NCI-H2081 (cell line): ENCODE results near the gene HECTD4.
"Not testable (repeated sequence)": the region's sequence is repeated elsewhere in the genome, so short reads cannot be mapped to it uniquely, and the experiment has no call there.

Experiments
- DNase-seq, 2 experiments: peaks; one replicate each; lab custom pipeline; 2025; lab: John Stamatoyannopoulos, UW

Gene HECTD4

DNA sequence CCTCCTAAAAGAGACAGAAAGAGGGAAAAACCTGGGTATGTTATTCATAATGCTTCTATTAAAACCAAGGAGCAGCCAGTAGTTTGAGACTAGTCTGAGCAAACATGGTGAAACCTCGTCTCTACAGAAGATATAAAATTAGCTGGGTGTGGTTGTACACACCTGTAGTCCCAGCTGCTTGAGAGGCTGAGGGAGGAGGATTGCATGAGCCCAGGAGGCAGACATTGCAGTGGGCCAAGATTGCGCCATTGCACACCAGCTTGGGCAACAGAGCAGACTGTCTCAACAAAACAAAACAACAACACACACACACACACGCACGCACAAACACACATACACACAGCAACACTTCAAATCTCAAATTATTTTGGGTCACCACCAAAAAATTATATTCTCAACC, 27.8 kb downstream of the HECTD4 start:
- DNase-seq, result no peak

DNA sequence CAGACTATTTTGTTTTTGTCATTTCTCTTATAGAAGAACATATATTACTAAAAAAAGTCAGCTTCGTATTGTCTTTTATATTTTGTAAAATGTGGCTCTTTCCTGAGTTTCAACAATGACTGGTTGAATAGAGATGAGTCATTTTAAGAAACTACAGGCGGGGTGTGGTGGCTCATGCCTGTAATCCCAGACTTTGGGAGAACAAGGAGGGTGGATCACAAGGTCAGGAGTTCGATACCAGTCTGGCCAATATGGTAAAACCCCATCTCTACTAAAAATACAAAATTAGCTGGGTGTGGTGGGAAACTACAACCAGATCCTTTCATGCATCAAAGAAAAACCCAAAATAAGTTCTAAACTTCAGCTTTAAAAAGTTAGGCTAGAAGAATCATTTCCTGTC, 28.8 kb downstream of the HECTD4 start:
- DNase-seq, result no peak

DNA sequence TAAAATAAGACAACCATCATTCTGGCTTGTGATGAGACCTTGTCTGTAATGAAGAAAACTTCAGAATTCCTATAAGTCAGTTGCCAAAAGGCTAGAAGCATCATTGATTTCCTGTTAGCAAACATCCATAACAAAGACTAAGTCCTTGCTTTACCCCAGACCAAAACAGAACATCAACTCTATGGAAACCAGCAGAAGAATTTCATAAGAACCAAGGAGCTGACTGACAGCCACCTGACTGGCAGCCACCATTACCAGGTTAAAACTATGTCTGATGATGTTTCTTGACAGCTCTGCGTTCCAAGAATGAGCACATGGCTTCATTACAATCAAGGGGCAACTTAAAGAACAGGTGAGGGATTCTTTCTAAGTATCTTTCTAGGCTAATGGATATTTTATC, 29.3 kb downstream of the HECTD4 start:
- no peak for DNase-seq

DNA sequence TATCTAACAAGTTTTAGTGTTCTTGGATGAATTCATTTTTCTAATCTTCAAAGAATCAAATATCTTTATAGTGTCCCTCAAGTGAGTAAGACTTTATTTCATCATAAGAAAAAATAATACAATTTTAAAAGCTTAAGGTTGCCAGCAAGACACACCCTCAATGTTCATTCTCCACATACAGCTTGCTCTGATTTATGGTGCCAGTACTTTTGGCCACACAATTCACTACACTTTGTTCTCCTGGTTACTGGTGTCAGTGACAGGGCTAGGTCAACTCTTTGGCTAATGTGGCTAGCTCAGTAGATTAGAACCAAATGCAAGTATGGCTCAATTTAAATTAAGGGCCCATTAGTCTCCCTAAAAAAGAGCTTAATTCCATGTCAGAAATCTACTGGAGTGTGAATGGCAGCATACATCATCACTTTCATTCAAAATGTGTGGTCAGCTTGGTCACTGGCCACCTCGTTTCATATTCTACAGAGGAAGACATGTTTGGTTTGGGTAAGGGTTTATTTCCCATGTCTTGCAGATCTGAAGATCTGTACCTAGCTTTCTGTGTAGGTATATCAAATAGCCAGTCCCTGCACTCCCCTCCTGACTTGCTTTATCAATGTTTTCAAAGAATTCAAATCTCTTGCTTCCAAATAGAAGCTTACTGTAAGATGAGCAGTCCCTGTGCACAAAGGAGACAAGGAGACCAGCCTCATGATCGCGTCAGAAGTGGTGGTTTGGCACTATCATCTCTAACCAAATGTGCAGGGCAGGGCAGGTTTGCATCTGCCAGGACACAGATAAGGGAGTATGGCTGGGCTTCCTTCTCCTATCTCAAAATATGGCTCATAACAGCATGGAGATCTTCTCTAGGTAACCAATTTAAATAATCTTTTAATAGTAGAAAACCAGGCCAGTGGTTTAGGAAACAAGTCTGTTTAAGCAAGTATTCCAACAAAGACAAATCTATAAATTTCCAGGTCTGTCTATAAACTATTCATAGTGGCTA, 31.3 kb downstream of the HECTD4 start:
- no peak for DNase-seq

DNA sequence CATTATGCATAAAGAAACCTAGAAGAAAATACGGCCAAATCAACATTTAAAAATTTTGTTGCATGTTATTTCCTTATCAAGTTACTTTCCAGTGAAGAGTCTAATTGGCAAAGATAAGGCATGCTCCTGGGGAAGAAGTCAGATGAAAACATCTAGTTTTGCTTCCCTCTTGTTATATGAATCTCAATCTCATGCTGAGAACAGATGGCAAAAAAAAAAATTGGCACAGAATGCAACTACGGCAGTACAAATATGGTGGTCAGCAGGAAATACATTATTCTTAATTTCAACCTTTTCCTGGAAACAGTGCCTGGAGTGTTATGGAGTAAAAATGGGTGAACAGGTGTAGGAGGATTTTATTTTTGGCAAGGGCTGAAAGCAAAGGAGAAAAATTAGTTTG, 32.8 kb downstream of the HECTD4 start:
- peak; percentile 61 to 90 for DNase-seq

DNA sequence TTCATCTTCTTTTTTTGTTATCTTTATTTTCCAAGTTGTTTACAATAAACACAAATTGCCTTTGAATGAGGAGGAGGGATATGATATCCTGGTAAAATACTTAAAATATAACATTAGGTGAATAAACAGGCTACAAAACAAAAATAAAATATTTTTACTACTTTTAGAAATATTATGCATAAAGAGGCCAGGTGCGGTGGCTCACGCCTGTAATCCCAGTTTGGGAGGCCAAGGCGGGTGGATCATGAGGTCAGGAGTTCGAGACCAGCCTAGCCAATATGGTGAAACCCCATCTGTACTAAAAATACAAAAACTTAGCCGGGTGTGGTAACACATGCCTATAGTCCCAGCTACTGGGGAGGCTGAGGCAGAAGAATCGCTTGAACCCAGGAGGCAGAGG, 33.3 kb downstream of the HECTD4 start:
- not testable (repeated sequence) for DNase-seq

DNA sequence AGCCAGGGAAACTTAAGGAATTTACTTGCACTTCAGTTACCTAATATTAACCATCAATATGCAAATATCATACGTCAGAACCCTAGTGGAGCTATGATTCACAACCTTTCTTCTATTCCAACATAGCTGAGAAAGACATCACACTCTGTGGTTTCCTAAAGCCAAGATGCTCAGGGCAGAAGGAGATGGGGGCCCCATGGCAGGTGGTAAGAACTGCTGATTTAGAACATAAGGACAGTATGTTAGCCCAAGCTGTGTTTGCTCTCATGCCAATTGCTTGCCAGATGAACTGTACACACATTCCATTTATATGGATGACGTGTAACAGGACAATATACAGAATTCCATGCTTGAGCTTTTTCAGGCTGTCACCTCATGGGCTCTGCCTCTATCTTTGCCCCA, 34.6 kb downstream of the HECTD4 start:
- DNase-seq, result no peak

DNA sequence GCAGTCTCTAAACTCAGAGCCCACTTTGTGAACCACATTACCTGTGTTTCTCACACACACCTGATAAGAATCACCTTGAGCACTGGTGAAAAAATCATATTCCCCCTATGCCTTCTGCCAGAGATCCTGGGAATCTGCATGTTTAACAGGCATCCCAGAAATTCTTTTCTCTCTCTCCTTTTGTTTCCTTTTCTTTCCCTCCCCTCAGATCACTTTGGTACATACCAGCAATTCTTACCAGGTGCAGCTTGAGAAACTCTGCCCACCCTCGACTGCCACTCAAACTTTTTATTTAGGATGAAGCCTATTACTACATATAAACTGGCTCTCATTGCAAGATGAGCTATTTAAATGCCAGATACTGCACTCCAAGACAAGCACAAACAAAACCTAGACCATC, 36.0 kb downstream of the HECTD4 start:
- no peak for DNase-seq

DNA sequence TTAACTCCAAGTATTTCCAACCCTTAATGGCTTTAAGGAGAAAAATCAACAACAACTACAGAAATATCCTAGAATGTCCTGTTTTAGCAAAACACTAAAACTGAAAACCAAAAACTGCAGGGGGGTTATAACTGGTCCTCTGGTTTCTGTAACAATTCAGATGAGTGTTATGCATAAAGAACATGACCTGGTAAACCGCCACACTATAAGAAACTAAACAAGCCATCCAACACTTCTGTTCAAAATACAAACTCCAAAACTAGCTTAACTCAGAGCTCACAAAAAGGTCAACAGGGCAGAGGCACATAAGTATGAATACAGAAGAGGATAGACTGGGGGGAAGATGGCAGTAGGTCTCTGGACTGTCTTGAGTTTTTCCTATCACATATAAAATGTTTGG, 38.0 kb downstream of the HECTD4 start:
- no peak for DNase-seq

DNA sequence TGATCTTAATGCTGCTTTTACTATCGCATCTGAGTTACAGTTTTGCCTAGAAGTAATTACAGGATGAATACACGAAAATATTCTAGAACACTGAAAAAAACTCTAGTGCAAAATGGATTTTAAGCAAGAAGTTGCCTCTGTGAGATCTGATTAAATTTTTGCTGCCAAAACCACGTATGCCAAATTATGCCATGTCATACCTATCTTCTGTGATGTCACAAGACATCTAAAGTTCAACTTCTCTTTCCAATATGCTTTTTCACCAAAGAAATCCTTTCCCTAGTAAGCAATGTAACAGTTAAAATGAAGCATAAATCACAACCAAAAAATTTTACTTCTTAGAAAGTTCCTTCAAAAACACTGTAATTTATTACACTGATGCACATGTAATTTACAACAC, 39.6 kb downstream of the HECTD4 start:
- no peak for DNase-seq

DNA sequence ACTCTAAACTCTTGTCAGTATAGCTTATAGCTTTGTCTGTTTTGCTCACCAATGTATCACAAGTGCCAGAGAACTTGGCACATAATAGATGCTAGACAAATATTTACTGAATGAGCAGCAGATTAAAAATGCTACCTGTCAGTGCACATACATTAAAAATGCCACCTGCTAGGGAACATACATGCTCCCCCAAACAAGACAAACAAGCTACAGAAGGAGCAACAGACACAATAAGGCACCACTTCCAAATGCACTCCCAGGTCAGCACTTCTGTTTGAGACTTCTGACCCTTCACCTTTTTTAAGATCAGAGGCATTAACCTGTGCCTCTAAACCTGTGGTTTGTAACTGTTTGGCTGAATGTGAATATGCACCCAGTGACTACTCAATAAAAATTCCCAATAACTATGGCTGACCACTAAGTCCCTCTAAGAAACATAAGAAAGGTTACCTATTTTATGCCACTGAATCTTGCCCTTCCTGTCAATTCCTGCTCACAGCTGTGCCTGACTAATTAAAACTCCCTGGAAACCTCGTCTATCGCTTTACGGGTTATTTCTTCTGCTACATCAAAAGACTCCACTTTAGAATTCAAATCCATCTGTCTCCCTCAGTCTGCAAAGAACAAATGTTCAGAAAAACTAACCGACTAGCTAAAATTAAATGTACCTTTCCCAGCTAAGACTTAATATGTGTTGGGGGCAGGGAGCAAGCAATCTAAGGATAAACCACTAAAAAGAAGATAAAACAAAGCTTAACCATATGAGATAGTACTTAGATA, 41.0 kb downstream of the HECTD4 start:
- DNase-seq, result peak; percentile 9 to 75

DNA sequence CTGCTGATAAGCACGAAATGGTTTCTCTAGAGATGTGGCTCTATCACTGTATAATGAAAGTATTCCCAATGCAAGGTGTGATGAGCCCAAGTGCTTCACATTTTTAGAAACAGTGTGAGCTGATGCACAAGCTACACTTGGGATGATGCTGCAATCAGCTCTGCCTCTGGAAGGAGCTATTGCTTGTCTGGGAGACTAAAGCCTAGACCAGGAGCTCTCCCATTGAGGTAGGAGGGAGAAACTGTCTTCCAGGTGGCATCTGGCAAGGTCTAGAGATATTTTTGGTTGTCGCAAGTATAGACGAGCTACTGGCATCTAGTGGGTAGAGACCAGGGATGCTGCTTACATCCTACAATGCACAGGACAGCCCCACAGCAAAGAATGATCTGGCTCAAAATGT, 42.0 kb downstream of the HECTD4 start:
- no peak for DNase-seq

DNA sequence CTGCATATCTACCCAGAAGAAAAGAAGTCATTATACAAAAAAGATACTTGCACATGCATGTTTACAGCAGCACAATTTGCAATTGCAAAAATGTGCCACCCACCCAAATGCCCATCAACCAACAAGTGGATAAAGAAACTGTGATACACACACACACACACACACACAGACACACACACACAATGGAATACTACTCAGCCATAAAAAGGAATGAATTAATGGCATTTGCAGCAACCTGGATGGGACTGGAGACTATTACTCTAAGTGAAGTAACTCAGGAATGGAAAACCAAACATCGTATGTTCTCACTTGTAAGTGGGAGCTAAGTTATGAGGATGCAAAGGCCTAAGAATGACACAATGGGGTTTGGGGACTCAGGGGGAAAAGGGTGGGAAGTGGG, 47.2 kb downstream of the HECTD4 start:
- not testable (repeated sequence) for DNase-seq

DNA sequence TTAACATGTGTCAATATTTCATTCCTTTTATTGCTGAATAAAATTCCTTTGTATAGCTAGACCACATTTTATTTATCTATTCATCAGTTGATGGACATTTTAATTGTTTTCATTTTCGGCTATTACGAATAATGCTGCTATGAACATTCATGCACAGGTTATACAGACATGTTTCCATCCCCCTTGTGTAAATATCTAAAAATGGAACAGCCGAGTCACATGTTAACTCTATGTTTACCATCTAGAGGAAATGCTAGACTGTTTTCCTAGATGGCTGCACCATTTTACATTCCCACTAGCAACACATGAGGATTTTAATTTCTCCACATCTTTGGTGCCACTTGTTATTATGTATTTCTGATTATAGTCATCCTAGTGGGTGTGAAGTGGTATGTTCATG, 49.2 kb downstream of the HECTD4 start:
- DNase-seq, result no peak

DNA sequence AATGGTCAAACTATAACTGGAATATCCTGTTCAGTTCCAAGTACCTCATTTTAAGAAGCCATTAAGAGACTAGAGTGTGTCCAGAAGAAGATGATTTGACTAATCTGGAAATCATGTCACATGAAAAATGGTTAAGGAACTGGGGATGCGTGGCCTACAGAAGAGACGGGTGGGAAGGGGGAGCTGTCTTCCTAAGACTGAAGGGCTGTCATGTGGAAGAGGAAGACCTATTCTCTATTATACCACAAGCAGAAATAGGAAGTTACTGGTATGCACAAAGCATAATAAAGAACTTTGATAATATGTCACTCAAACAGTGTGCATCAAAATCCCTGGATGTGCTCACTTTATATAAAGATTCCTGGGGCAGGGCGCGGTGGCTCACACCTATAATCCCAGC, 50.3 kb downstream of the HECTD4 start:
- DNase-seq, result no peak

DNA sequence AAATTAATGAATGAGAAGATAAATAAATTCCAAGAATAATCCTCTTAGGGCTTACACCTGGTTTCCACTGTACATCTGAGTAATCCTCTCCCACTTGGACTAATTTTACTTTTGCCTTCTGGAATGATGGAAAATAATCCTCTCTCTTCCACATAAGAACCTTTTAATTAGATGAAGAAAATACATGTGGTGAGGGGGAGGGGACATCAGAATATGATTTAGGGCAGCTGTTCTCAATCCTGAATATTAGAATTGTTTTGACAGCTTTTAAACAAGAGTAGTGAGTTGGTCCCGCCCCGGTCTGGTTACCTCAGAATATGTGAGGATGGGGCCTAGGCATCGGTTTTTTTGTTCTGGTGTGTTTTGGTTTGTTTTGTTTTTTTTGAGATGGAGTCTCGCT, 51.5 kb downstream of the HECTD4 start:
- DNase-seq, result no peak

DNA sequence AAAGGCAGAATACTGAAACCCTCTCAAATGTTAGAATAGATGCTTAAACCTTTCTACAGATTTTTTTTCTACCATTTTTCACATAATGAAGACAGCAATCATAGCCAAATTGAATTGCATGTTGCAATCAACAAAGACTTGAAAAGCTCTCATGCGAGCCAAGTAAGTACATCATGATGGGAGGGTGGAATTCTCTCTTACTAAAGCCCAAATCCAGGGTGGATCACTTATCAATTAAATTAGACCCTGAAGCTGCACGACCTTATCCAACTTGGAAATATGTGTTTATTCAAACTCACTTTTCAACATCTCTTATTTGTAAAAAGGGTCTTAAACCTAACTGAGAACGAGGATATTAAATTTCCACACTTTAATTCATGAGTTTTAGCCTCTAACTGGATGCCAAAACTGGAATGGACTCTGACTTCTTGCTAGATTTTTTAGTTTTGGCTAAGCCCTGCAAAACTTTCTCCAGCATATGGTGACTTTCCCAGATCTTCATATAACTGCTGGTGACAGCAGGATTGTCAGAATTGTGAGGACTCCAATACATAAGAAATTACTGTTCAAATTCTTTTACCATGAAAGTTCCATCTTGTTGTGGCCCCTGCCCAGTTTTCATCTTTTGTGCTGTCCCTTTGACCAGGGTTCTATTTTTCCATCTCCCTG, 53.6 kb downstream of the HECTD4 start:
- DNase-seq, result no peak

DNA sequence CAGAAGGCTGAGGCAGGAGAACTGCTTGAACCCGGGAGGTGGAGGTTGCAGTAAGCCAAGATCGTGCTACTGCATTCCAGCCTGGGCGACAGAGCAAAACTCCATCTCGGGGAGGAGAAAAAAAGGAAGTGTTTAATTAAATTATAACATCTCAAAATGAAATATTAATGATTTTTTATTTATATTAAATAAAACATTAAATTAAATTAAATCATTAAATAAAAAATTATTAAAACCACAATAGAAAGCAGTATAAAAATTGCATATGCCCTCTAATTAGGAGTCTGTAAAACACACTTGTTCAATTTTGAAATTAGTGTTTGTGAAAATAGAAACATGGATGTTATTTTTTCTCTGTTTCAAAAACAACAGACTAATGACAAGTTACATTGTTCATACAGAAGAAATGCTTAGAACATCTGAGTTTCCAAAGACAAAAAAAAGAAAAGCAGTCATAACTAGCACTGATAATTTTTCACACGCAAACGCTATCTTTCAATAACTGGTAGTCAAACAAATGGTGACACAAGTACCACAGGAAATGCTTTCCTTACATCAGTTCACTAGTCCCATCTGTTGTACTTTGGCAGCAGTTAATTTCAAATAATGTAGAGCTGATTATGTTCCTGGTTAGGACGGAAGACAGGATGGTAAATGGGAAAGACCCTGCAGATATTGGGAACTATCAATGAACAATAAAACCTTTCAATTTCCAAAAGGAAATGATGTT, 54.9 kb downstream of the HECTD4 start:
- no peak for DNase-seq

DNA sequence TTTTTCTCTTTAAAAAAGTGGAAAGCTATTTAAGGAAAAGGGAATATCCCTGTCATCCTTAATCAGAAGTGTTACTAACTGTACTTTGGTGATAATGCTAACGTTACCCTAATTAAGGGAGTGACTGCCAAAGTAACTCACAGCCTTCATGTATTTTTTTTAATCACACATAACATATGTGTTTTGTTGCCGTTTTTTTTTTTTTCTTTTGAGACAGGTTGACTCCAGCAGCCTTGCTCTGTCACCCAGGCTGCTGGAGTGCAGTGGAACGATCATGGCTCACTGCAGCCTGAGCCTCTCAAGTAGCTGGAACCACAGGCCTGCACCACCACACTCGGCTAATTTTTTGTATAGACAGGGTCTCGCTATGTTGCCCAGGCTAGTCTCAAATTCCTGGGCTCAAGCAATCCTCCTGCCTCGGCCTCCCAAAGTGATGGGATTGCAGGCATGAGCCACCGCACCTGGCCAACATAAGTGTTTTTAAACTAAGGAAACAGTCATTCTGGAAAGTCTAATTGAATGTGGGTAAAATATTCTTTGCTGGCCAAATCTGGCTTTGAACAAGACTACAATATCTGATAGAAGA, 56.5 kb downstream of the HECTD4 start:
- no peak for DNase-seq

DNA sequence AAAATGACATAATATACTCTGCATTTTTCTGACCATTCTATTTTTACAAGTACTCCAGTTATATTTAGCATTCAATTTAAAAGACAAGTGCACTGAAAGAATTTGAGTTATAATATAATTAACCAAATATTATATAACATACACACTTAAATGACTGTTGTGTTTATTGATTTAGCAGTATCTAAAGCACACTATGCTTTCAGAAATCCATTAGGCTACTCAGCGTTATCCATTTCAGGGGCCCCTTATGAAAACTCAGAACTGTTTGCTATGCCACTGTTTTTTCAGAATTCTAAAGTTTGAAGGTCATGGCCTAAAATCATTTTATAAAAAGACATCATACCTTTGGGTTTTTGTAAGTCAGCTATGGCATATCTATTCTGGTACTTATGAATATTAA, 57.1 kb downstream of the HECTD4 start:
- DNase-seq, result no peak

DNA sequence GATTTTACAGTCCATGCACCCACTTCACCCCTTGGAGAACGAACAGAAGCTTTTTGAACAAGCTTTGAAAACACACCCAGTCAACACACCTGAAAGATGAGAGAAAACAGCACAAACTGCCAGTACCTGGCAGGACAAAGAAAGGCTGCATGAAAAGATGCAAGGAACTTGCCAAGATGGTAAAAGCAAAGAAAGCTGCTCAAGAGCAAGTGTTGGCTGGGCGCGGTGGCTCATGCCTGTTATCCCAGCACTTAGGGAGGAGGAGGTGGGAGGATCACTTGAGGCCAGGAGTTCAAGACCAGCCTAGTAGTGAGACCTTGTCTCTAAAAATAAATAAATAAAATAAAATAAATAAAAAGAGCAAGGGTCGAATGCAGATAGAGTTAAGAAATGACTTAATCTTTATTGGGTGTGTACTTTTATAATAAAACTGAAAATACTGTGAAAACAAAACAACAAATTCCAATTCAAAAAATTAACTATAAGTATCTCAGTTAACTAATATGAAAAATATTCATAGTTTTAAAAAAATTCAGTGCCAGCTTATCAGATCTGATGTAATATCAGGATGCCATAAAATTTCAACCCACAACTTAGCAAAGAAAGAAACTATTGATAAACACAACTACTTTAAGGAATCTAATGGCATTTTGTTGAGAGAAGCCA, 59.2 kb downstream of the HECTD4 start:
- no peak for DNase-seq
